Measurements from ENCODE around the gene TMED1.

- TF ChIP-seq EZH2 (IDR thresholded peaks at IDR 0.05; ENCODE audit: borderline replicate concordance) (no peak), CTCF (IDR thresholded peaks at IDR 0.05; ENCODE audit: poor library complexity) (no peak)
Measured at GRCh38 chr19:10839114-10840050, 3.4 kb upstream of the TMED1 start.
